ENCODE results near the gene NR1D2. TPM values are rescaled to one million over a fixed set of nuclear protein-coding genes. Genes with fewer than 3 reads are reported as not detected.
"Not testable (repeated sequence)": the region's sequence is repeated elsewhere in the genome, so short reads cannot be mapped to it uniquely, and the experiment has no call there.

The NR1D2 gene
- total RNA-seq, 1 experiment from 2014 or later = 5.9 TPM

GRCh38 chr3:24012589-24013269 lies 67.6 kb downstream of the NR1D2 start:
- no peak for DNase-seq
- no peaks in the 10 kb centered on the region for H3K27me3 ChIP-seq
- H3K4me3 ChIP-seq = no peak overlapping the region
- H3K36me3 ChIP-seq = no peaks in the 10 kb centered on the region
- no peaks in the 10 kb centered on the region for H3K9me3 ChIP-seq

DNA sequence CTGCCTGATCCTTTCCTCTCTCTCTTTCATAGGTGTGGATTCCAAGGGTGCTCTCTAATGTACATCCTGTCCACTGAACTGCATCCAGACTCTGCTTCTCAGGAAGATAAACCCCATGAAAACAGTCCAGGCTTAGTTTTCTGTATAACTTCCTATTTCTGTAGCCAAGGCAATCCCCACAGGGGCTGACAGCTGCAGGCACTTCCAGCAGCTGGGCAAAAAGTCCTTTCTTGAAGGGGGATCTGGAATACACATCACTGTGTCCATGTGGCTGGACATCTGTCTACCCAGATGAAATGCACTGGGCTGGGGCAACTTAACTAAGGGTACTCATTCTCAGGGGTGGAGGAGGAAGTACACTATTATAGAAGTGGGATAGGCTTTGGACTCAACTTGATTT lies 72.2 kb downstream of the NR1D2 start:
- no peaks in the 10 kb centered on the region for H3K9me3 ChIP-seq
- no peak overlapping the region for H3K4me3 ChIP-seq
- DNase-seq = no peak
- no peaks in the 10 kb centered on the region for H3K36me3 ChIP-seq
- no peaks in the 10 kb centered on the region for H3K27me3 ChIP-seq

- H3K36me3 ChIP-seq = no peaks in the 10 kb centered on the region
- H3K9me3 ChIP-seq = no peaks in the 10 kb centered on the region
- DNase-seq = peak; percentile 46
- H3K27me3 ChIP-seq = no peaks in the 10 kb centered on the region
- H3K4me3 ChIP-seq = no peak overlapping the region
These were observed 73.9 kb downstream of the NR1D2 start for GRCh38 chr3:24018784-24019570.

GRCh38 chr3:24019585-24019984 lies 74.5 kb downstream of the NR1D2 start:
- Histone ChIP-seq H3K9me3 (no peaks in the 10 kb centered on the region), H3K4me3 (no peak overlapping the region), H3K27me3 (no peaks in the 10 kb centered on the region), H3K36me3 (no peaks in the 10 kb centered on the region)
- DNase-seq = no peak

DNA sequence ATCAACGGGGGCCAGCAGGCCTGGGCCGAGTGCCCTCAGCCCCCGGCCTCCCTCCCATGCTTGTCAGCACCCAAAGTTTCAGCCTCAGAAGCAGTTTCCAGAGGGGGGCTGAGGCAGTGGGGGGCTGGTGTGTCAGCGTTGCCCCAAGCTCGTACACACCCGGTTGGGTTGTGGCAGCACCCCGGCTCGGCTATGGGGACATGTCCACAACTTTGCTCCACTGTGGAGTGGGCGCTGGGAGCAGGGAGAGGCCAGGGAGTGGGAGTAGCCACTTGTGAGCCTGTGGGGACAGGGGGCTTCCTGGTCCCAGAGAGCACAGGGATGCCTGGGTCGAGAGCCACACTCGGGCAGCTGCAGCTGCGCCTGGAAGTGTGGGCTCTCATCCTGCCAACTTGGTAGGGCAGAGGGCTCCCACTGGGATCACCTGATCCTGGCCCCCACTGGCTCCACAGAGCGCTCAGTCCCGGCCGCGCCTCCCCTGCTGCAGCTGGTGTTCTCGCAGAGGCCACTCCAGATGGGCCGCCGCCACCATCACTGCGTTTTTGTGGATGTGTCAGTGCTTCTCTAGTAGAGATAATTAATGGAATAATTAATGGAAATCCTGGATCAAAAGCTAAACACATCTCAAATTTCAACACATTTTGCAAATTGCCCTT lies 75.1 kb downstream of the NR1D2 start:
- no peaks in the 10 kb centered on the region for H3K9me3 ChIP-seq
- H3K27me3 ChIP-seq = no peaks in the 10 kb centered on the region
- no peak for DNase-seq

DNA sequence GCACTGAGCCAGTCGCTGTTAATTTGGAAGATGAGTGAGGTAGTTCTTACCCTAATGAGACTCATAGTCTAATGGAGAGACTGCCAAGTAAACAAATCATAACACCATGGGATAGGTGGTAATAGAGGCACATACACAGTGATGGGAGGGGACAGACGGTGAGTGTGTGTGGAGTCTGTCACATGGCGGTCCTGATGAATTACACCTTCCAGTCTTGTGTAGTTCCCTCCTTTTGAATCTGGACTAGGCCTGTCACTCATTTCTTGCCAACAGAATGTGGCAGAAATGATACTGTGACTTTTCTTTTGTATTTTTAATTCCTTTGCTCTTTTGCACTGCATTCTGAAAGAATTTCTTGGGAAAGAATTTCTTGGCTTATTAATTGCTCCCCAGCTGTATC lies 78.1 kb downstream of the NR1D2 start:
- no peaks in the 10 kb centered on the region for H3K36me3 ChIP-seq
- H3K4me3 ChIP-seq = no peak overlapping the region
- DNase-seq = no peak
- no peaks in the 10 kb centered on the region for H3K27me3 ChIP-seq
- H3K9me3 ChIP-seq = no peaks in the 10 kb centered on the region

More for the DNA sequence above, 75.1 kb downstream of the NR1D2 start:
- Histone ChIP-seq H3K4me3 (no peak overlapping the region), H3K36me3 (no peaks in the 10 kb centered on the region)

DNA sequence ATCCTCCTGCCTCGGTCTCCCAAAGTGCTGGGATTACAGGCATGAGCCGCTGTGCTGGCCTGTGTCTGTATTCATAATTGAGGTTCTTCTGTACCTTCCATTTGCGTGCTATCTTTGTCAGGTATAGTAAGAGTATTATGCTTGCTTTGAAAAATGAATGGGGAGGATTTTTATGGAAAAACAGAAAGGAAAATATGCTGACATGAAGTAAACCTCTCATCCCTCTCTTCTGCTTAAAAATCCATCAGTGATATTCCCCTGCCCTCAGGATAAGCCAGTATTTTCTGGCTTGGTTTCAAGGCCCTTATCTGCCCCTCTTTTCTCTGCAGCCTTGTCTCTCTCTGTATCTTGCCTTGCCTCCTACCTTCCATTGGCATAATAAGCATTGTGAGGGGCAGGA lies 80.7 kb downstream of the NR1D2 start:
- Histone ChIP-seq H3K4me3 (no peak overlapping the region), H3K27me3 (no peaks in the 10 kb centered on the region), H3K9me3 (no peaks in the 10 kb centered on the region), H3K36me3 (no peaks in the 10 kb centered on the region)
- no peak for DNase-seq

DNA sequence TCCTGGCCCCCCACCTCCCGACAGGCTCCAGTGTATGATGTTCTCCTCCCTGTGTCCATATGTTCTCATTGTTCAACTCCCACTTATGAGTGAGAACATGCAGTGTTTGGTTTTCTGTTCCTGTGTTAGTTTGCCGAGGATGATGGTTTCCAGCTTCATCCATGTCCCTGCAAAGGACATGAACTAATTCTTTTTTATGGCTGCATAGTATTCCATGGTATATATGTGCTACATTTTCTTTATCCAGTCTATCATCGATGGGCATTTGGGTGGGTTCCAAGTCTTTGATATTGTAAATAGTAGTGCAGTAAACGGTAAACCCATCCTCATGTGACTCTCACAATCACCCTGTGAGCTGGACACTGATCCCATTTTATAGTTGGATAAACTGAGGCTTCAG lies 81.6 kb downstream of the NR1D2 start:
- H3K9me3 ChIP-seq, H3K36me3 ChIP-seq, H3K4me3 ChIP-seq, DNase-seq, H3K27me3 ChIP-seq: not testable (repeated sequence)

DNA sequence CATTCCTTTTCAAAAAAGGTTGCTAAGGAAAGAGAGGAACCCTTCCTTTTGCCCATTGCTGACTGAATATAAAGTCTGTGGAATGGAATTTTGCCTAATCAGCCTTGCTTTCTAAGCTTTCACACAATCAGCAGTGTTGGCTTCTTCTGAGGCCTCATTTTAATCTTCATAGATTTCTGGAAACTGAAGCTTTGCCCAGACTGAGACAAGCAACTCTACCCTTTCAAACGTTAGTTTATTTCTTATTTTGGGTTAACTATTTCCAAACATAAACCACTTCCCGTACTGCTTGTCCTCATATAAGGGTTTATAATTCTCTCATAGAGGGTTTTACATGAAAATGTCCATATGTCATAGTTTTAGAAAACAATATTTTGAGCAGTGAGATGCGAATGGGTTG lies 82.9 kb downstream of the NR1D2 start:
- DNase-seq = no peak
- no peaks in the 10 kb centered on the region for H3K36me3 ChIP-seq
- no peaks in the 10 kb centered on the region for H3K27me3 ChIP-seq
- H3K4me3 ChIP-seq = no peak overlapping the region
- no peaks in the 10 kb centered on the region for H3K9me3 ChIP-seq

Other genes starting within 250 kb of the NR1D2 start
- gene UBE2E1, start 139.3 kb upstream of the NR1D2 start, total RNA-seq (2014; rRNA removed; shearing (Covaris generic); ENCODE audit: low replicate concordance) = 81.6 and 95.0 TPM in 2 replicates
- gene NKIRAS1, start 28.3 kb upstream of the NR1D2 start, total RNA-seq (2014; rRNA removed; shearing (Covaris generic); ENCODE audit: low replicate concordance) = 9.9 and 12.9 TPM in 2 replicates
- 2,383 and 4,340 TPM in 2 replicates for gene RPL15, start 28.2 kb upstream of the NR1D2 start, total RNA-seq (2014; rRNA removed; shearing (Covaris generic); ENCODE audit: low replicate concordance)